ENCODE data around the gene SAFB2.

Gene SAFB2

GRCh38 chr19:5579286-5579685 is 43.3 kb downstream of the SAFB2 start:
- no peak for DNase-seq

DNA sequence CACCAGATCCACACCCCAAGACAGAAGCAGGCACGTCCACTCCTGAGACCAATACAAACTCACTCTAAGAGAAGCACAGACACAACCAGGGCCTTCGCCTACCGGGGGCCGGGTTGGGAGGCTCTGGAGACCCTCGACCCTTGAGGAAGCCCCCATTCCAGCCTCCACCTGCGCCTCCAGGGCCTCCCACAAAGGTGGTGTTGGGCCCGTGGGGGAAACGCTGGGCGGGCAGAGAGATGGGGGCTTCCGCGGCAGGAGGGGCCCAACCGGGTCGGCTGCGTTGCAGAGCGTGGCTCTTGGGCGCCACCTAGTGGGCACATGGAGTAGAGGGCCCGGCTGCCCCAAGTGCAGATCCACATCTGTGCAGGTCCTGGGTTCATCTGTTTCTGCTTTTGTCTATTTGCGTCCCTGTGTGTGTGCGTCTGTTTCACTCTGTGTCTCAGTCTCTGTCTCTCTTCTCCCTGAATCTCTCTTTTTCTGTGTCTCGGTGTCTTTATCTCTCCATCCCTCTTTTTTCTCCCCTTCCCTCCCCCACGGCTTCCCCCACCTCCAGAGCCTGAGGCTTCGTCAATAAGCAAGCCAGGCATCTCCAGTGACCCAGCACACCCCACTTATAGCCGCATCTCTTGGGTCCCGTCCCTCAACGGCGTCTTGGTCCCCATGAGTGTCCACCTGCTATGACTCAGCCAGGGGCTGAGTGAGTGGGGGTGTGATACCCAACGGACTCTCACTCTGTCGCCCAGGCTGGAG is 44.3 kb downstream of the SAFB2 start:
- peak; percentile 77 to 81 for DNase-seq

DNA sequence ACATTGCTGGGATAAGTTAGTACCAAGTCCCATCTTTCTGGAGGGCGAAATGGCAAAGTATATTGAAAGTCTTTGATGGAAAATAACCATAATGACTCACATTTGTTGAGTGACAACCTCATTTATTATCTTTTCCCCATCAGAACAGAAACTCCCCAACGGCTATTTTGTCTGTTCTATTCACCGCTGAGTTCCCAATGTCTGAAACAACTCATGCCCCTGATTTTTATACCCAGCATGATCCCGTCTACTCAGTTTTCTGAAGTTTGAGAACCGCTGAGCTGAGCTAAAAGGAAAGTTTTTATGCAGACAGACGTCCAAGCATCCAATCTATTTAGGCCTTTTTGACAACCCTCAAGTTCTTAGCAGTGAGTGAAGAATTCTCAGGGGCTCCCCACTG is 47.0 kb downstream of the SAFB2 start:
- DNase-seq = no peak

DNA sequence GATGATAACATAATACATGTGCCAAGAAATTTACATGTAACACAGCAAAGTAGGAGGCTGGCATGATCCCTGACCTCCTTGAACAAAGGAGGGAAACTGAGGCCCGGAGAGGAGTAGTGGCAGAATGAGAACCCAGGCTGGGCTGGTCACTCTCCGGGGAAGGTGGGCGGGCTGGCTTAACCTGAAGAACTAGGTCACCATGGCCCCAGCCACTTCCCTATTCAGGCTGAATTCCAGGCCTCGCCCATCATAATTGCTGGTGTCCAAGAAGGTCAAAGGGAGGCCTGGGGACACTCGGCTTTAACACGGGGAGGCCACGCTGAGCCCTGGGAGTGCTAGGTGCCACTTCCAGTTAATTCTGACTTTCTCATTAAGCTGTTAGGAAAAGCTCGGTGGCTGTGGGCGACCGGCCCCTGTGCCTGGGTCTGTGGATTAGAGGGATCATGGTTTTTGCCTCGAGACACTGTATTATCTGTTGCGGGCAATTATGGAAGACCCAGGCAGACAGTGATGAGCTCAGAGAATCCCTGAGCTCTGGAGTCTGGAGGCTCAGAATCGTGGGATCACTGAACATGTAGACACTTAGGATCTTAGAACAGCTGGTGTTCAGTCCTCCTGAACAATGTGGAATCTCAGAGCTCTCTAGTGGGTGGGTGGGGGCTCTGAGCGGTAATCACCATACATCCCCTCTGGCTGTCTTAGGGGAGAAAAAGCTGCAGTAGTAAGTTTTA is 49.9 kb downstream of the SAFB2 start:
- DNase-seq = no peak

GRCh38 chr19:5571777-5572176 is 50.8 kb downstream of the SAFB2 start:
- DNase-seq = no peak

- no peak for DNase-seq
Measured at GRCh38 chr19:5567970-5568407, 54.6 kb downstream of the SAFB2 start.

DNA sequence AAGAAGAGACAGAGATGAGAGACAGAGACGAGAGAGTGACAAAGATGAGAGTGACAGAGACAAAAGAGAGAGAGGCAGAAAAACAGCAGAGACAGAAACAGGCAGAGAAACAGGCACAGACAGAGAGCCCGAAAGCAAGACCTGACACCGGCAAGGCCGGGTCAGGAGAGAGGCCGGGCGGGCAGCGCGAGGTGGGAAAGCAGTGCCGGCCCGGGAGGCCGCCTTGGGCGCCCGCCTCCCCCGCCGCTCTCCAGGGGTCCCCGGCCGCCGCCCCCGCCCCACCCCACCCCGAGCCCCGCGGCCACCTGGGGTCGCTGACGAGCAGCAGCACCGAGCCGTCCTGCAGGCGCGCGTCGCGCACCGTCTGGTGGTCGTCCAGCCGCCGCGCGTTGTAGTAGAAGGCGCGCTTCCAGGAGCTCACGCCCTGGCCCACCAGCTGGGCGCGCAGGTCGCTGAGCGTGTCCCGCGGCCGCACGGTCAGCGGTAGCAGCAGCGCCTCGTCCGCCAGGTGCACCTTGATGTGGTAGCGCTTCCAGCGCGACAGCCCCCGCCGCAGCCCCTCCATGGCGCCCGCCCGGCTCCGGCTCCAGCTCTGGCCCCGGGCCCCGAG is 55.1 kb downstream of the SAFB2 start, which contains the start of gene TINCR:
Gene TINCR (minus strand): TSS at position 594 of the 610 bp plus-strand sequence.
- no peak for DNase-seq

GRCh38 chr19:5564930-5565329 is 57.6 kb downstream of the SAFB2 start:
- DNase-seq = no peak

GRCh38 chr19:5563935-5564612 is 58.5 kb downstream of the SAFB2 start:
- DNase-seq = no peak

DNA sequence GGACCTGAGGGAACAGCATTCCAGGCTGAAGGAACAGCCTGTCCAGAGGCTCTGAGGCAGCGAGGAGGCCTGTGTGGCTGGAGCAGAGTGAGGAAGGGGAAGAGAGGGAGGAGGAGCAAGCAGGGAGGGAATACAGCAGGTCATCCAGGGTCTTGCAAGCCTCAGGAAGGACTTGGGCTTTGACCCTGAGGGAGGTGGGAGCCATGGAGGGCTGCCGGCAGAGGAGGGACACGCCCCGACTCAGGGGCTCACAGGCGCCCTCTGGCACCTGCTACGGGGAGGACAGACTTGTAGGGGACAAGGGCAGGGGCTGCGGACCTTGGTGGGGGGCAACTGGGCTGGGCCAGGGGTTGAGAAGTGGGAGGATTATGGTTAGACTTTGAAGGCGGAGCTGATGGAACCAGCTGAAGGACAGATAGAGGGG is 59.6 kb downstream of the SAFB2 start:
- no peak for DNase-seq

- no peak for DNase-seq
Measured at GRCh38 chr19:5562280-5562679, 60.3 kb downstream of the SAFB2 start.

DNA sequence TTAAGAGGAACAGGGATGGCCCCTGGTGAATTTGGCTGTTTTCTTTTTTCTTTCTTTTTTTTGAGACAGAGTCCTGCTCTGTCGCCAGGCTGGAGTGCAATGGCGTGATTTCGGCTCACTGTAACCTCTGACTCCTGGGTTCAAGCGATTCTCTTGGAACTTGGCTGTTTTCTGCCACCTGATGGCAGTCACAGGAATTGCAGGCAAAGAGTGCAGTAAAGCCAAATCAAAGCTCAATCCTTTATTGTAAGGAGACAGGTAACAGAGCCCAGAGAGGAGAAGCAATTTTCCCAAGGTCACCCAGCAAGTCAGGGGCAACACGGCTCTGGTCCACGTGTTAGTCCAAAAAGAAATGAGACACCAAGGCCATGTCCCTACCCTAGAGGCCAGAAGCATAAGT is 61.0 kb downstream of the SAFB2 start:
- no peak for DNase-seq

DNA sequence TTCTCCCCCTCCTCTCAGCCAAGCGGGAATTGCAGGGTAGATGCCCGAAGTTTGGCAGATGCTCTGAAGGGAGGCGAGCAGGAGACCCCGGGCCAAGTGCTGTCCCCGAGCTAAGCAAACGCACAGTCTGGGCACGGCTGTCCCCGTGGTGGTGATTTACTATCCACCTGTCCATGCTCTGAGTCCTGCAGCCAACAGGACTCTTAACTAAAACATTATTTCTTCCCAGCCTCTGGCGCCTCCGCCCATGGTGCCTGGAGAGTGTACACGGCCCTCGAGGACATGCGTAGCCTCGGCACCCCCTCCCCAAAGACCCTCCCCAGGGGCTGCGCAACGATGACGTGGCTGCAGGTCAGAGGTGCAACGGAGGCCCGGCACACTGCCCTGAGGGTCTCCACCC is 62.4 kb downstream of the SAFB2 start:
- no peak for DNase-seq

- no peak for DNase-seq
Measured at GRCh38 chr19:5559804-5560133, 62.8 kb downstream of the SAFB2 start.

DNA sequence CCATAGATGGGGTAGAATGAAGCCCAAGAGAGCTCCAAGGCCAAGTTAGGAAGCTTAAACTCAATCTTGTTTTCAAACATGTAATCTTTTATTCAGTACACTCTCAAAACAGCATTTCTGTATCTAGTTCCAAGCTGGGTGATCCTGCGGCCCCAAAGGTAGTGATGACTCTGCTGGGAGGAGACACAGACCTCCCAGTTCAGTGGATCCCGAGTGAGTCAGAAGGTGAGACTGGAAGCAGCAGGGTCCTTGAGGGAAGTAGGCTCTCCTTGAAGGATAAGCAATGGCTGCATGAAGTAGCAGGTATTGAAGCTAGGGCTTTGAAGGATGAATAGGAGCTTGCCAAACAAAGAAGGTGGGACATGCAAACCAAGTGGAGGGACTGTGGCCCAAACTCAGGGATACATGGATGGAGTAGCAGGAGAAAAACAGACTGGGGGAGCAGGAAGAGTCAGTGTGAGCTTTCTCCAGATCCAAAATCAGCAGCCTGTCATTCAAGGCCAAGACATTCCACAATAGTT is 64.4 kb downstream of the SAFB2 start:
- no peak for DNase-seq

- no peak for DNase-seq
Measured at GRCh38 chr19:5557691-5558090, 64.9 kb downstream of the SAFB2 start.

GRCh38 chr19:5554828-5555227 is 67.7 kb downstream of the SAFB2 start:
- DNase-seq = no peak

DNA sequence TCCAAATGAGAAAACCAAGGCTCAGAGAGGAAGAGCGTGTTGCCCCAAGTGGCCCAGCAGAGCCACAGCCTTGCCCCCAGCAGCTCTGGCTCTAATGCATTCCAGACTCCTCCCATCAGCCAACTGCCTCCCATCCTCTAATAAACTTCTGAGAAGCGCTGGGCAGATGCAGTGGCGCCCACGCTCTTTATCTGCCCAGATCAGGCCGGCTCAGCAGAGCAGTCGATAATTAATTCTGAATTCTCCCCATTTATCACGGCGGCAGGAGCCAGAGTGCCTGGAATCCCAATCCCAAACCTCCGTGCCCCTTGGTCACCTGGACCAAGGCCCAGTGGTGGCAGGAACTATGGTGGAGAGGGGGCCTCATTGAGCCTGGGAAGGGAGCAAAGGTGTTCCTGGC is 68.7 kb downstream of the SAFB2 start:
- DNase-seq = no peak

DNA sequence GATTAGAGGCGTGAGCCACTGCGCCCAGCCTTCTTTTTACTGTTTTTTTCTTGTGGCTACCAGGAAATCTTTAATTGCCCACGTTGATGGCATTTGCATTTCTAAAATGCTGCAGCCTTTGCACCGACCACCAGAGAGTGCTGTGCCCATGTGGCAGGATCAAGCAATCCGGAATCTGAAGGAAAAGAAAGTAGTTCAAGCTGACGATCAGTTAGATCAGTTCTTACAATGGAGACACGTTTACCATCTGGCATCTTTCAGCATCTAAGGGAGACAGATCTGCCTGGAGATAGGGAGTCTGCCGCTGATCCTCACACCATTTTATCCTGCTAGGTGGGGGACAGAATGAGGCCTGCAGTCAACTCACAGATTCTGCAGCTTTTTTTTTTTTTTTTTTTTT is 74.7 kb downstream of the SAFB2 start:
- DNase-seq = peak; percentile 38 to 51

- DNase-seq = no peak
Measured at GRCh38 chr19:5545984-5546383, 76.6 kb downstream of the SAFB2 start.

DNA sequence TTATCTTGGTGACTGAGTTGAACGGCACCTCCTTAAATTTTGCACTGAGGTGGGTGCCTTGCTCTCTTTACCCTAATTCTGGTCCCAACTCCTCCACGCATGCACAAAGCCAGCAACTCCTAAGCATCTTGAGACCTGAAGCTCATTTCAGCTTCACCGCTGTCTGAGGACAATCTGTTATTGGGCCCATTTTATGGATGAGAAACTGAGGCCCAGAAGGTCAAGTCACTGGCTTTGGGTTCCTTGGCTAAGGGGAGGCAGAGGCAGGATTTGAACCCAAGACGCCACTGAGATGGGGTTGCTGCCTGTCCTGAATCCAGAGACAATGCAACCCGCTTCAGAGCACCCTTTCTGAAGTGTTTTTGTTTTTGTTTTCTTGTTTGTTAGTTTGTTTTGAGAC is 77.5 kb downstream of the SAFB2 start:
- no peak for DNase-seq

DNA sequence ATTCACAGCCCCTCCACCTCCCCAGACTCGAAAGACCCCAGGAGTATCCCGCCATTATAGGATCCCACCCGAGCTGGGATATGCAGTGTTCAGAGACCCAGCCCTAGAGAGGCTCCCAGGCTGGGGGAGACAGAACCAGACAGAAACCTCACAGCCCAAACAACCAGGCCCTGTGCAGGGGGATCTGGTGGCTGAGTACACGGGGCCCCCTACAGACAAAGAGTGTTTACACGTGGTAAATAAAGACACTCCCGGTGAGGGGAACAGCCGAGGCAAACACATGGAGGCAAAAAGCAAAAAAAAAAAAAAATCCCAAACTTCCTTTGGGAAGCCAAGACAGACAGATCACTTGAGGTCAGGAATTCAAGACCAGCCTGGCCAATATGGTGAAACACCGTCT is 79.9 kb downstream of the SAFB2 start:
- no peak for DNase-seq

GRCh38 chr19:5541456-5541855 is 81.1 kb downstream of the SAFB2 start:
- no peak for DNase-seq

Measured in activated T-cell treated with anti-CD3 and anti-CD28 coated beads, Interleukin-2, amount 50 U/mL, for 48 hours (primary cell).